Nucleus accumbens (tissue), 56 donors: ENCODE data around the gene OPTC.
"Not testable (repeated sequence)": the region's sequence is repeated elsewhere in the genome, so short reads cannot be mapped to it uniquely, and the experiment has no call there.

ENCODE experiments used
- DNase-seq, 56 donors: peaks; one replicate each; lab custom pipeline; 2025; lab: John Stamatoyannopoulos, UW

Gene OPTC

DNA sequence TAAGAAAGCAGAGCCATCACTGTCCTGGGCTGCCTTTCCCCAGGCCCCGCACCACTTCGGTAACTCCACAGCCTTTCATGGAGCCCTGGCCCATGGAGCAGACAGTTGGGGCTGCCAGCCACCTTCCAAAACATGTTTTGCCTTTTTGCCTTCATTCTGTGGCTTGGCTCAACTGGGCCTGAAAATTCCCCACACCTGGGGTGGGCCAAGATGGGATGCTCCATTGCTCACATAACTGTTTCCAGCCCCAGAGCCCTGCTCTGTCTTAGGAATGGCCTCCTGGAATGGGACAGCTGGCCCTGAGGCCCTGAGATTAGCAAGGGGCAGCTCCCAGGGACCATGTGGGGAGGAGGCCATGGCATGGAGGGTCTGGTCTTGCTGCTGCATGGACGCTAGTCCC is 29.2 kb upstream of the OPTC start:
- DNase-seq: no peak

DNA sequence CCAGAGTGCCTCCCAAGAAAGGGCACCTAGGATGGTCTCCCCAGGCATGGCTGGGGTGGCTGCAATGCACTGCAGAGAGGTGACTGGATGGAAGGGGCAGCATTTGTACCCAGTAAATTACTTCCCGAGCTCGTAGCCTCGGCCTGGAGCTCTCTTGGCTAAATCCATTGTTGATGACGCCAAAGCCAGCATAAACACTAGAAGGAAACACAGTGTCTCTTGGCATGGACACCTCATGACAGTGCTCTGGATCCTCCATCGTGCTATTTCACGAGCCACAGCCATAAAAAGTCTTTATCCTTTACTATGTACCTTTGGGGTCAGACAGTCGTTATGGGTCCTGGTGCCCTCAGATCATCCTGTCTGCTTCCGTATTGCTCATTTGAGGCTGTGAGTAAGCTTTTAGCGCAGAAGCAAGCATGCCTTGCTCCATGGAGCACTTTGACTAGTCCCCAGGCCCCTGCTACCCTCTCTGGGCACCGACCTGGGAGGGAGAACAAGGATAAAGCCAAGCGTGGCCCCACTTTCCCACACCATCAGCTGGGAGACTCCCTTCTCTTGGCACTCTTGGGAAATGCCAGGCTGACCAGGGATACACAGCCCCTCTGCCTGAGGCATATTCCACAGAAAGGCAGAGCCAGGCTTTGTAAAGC is 28.7 kb upstream of the OPTC start:
- no peak for DNase-seq

- DNase-seq: peak in 9 of 56 donors; percentile 7 to 41 (median 22)
Measured at GRCh38 chr1:203465948-203466347, 28.0 kb upstream of the OPTC start.

DNA sequence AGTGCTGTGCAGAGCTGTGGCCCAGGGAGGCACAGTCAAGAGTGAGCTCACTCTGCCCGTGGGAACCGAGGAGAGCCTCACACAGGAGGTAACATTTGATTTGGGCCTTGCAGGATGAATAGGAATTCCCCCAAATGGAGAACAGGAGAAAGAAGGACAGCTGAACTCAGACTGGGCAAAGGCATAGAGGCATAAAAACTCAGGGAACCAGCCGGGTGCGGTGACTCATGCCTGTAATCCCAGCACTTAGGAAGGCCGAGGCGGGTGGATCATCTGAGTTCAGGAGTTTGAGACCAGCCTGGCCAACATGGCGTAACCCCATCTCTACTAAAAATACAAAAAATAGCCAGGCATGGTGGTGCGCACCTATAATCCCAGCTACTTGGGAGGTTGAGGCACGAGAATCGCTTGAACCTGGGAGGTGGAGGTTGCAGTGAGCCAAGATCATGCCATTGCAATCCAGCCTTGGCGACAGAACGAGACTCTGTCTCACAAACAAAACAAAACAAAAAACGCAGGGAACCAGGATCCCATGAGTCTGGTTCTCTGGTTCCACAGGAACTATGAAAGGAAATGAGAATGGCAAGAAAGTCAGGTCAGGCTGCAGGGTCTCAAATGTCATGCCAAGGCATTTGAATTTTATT is 26.9 kb upstream of the OPTC start:
- DNase-seq: not testable (repeated sequence)

- DNase-seq: no peak
Measured at GRCh38 chr1:203467550-203467921, 26.4 kb upstream of the OPTC start.

DNA sequence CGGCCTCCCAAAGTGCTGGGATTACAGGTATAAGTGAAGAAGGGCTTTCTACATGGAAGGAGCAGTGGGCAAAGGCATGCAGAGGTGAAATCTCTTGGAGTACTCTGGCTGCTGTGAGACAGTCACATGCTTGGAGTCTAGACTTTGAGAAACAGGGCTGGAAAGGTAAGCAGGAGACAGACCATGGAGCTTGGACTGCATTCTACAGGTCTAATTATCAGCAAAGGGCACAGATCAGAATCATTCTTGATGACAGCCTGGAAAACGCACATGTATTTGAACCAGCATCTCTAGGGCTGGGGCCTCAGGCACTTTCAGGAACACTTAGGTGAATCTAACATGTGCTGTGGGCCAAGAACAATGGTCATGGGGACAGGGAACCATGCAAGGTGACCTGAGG is 25.6 kb upstream of the OPTC start:
- DNase-seq: no peak

- no peak for DNase-seq
Measured at GRCh38 chr1:203470240-203470639, 23.7 kb upstream of the OPTC start.

DNA sequence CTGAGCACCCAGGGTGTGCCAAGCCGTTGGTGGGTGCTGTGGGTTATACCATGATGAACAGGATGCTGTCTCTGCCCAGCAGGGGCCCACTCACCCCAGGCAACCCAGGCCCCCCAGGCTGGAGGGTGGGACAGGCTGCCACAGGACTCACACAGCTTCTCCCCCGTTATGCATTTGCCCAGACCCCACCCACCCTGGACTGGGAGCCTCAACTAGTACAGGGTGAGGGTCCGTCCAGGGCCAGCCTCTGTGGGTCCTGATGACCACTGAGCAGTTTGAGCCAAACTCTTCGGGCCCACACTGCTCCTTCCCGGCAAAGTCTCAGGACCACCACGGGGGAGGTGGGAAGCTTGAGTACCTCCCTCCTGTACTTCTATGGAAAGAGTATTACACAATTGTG is 22.1 kb upstream of the OPTC start:
- no peak for DNase-seq

DNA sequence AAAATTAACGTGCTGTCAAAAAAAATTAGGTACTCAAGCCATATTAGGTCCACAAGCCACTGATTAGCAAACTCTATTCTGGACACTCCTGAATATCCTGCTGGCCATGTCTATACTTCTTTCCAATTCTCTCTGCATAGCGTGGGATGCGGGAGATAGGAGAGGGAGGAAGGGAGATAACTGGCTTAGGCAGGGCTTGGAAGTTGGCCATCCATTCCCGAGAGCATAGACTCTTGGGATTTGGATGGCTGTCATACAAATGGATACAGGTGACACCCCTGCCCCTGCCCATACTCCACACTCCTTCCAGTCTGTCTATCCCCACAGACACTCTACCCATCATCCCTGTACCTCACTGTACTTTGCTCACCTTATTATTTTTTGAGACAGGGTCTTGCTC is 20.7 kb upstream of the OPTC start:
- DNase-seq: no peak

- DNase-seq: no peak
Measured at GRCh38 chr1:203473781-203474305, 20.1 kb upstream of the OPTC start.

- peak in 29 of 56 donors; percentile 15 to 64 (median 35) for DNase-seq
Measured at GRCh38 chr1:203475012-203475981, 18.7 kb upstream of the OPTC start, which contains the start of gene PRELP. Gene PRELP, plus strand, starts transcription at chr1:203475806. Its CDS starts 7,379 bp downstream, at chr1:203483185.

DNA sequence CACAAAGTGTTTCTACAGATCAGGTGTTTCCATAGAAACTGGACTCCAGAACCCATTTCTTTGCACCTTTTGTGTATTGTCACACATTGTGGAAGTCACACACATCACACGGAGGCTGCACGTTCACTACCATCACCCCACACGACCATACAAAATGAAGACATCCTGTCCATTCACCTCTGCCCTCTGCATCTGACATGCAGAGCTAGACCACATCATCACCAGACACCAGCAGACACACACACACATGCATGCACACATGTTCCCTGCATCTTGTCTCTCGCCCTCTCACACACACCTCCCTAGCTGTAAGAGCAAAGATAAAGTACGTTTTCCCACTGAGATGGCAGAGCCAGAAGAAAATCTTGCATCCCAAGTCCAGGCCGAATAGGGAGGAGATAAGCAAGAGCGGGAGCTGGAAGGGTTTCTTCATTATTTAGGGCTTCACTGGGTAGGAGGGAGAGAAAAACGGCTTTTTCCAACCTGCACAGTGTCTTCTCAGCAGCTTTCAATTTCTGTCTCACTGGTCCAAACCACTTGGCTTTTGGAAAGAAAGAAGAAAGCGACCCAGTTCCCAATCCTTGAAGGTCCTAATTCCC is 17.6 kb upstream of the OPTC start:
- DNase-seq: no peak

DNA sequence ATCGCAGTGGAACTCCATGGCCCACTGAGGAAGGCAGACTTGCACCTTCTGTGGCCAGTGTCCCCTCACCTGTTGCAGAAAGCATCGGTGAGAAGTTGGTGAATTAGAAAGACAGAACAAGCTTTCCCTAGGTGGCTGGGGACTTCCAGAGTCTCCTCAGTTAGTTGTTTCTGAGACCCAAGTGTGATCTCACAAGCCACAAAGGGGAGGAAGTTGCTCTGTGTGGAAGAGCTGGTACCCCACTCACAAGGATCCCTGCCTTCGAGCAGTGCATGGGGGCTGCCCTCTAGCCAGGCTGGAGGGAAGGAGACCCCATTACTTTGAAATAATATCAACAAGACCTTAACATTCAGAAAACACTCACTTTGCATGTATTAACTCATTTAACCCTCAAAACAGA is 16.2 kb upstream of the OPTC start:
- DNase-seq: no peak

- DNase-seq: no peak
Measured at GRCh38 chr1:203478231-203478630, 15.7 kb upstream of the OPTC start.

GRCh38 chr1:203478986-203479385 is 15.0 kb upstream of the OPTC start:
- DNase-seq: no peak

DNA sequence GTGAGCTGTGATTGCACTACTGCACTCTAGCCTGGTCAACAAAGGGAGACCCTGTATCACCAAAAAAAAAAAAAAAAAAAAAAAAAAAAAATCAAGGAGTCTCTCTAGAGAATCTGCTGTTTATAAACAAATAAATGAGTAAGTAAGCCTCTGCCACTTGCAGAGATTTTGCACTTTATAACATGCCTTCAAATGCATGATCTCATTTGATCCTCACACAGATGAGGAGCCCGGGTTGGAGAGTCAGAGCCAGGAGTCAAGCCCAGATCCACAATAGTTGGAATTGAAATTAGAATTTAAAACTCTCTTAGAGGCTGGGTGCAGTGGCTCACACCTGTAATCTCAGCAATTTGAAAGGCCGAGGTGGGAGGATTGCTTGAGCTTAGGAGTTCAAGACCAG is 14.3 kb upstream of the OPTC start:
- DNase-seq: no peak

GRCh38 chr1:203480084-203480483 is 13.9 kb upstream of the OPTC start:
- no peak for DNase-seq

GRCh38 chr1:203480525-203481084 is 13.3 kb upstream of the OPTC start:
- DNase-seq: peak in 4 of 56 donors; percentile 16 to 34 (median 24)

DNA sequence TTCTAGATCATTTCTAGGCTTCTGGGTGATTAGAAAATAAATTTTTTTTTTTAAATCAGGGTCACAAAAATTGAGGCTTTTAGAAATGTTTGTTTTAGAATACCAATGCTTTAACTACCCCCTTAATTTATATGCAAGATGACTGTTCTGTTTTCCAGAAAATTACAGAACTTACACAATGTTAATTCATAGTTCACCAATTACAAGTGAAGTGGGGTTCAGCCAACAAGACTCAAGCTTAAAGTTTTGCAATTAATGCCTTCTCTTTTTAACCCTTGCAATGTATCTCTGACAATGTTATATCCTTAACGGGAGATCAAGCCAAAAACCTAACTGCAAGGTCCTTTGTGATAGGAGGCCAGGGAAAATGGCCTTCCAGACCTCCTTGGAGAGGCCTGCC is 12.8 kb upstream of the OPTC start:
- DNase-seq: no peak
